Esophagus squamous epithelium (tissue), 4 donors: ENCODE results near the gene YAF2. TPM values are rescaled to one million over a fixed set of nuclear protein-coding genes. Genes with fewer than 3 reads are reported as not detected.

ENCODE experiments used
- total RNA-seq, 4 donors: library from RNA; depleted of rRNA; stranded (reverse); fragments of >200 nt; gene quantifications; one replicate each; pipeline ENCODE4 v1.1.0, GENCODE V29; 2016

Gene YAF2
- total RNA-seq, 4 donors from 2014 or later: 4.9 to 25.2 (median 12.4) TPM

Other genes with a start within 250 kb of the YAF2 start
- 10 to 100 TPM in 1 of 4 donors, 1 to 10 TPM in 3; 6.8 to 14.1 (median 7.4) TPM for gene GXYLT1, start 93.4 kb downstream of the YAF2 start, total RNA-seq
- gene ZCRB1, start 87.8 kb upstream of the YAF2 start, total RNA-seq: 10 to 100 TPM in 3 of 4 donors, 1 to 10 TPM in 1; 7.7 to 22.5 (median 17.8) TPM
- gene PPHLN1, start 87.9 kb upstream of the YAF2 start, total RNA-seq: 10 to 100 TPM; 31.2 to 59.1 (median 40.0) TPM